ENCODE data around the gene MAN1C1.
"Not testable (repeated sequence)": the region's sequence is repeated elsewhere in the genome, so short reads cannot be mapped to it uniquely, and the experiment has no call there.

MAN1C1 gene

DNA sequence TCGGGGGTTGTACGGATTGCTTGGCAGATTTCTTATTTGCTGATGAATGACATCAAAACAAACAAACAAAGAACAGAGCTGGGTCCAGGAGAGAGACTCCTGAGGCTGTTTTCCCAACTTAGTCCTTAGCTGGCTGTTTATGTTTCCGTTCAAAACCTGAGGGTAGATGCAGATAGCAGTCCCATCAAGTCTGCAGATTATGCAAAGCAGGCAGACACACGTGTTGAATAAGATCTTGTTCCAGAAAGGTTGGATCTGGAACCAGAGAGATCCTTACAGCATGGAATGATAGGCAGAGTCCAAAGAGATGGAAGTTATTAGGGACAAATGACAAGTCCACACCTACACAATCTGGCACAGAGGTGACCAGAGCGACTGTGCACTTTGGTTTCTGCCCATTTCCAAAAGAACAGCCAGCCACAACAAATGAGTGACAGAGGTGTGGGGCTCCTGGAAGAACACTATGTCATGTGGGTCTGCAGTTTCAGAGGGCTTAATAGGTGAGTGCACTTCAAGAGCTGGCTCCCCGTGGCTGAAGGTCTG, 65.5 kb downstream of the MAN1C1 start:
- no peak for DNase-seq

- no peak for DNase-seq
Measured at GRCh38 chr1:25683177-25683576, 66.6 kb downstream of the MAN1C1 start.

GRCh38 chr1:25683731-25684130, 67.1 kb downstream of the MAN1C1 start:
- DNase-seq = no peak

GRCh38 chr1:25684216-25684965, 67.8 kb downstream of the MAN1C1 start:
- no peak for DNase-seq

DNA sequence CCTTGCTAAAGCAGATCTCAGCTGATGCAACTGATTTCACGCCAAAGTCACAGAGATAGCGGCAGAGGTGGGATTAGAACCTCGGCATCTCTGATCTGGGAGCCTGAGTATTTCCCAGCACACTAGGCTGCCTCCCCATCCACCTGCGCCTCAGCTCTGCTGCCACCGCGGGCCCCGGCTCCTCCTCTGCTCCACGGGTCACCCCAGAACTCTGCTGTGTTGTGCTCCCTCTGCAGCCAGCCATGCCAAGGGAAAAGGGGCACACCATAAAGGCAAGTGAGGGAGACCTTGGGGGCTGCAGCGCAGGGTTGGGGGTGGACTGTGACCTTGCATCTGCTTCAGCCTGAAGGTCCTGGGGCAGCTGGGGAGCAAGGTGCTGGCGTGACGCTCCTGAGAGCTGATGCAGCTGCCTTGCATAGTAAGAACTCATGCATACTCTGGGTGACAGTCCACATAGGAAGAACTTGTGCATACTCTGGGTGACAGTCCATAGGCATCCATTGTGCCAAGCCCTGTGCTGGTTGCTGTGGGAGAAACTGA, 68.7 kb downstream of the MAN1C1 start:
- no peak for DNase-seq

DNA sequence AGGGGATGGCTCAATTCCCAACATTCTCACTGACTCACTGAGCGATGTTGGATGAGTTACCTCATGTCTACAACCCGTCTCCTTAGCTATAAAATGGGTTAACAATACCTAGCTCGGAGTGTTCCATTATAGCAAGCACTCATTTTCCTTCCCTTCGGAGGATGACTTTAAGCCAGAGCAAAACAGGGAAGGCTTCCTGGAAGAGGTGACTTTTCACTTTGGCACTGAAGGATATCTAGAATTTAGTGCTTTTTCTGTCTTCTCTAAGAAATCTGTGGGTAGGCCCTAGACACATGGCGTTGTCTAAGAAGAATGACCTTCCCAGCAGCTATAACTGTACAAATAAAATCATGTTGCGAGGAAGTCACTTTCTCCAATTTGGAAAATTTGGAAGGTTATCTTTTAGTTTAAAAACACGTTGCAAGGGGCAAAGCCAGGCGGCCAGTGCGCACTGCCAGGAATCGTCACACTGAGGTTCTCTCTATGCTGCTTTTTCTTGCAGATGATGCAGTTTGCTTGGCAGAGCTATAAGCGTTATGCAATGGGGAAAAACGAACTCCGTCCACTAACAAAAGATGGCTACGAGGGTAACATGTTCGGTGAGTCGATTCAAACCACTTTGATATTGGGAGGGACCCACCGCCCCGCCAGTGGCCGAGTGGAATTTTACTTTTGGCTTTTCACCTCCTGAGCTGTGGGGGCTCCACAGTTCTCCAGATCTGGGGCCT, 69.5 kb downstream of the MAN1C1 start:
- DNase-seq = no peak

- DNase-seq = no peak
Measured at GRCh38 chr1:25687221-25688017, 70.8 kb downstream of the MAN1C1 start.

- DNase-seq = no peak
Measured at GRCh38 chr1:25688390-25689119, 72.0 kb downstream of the MAN1C1 start.

DNA sequence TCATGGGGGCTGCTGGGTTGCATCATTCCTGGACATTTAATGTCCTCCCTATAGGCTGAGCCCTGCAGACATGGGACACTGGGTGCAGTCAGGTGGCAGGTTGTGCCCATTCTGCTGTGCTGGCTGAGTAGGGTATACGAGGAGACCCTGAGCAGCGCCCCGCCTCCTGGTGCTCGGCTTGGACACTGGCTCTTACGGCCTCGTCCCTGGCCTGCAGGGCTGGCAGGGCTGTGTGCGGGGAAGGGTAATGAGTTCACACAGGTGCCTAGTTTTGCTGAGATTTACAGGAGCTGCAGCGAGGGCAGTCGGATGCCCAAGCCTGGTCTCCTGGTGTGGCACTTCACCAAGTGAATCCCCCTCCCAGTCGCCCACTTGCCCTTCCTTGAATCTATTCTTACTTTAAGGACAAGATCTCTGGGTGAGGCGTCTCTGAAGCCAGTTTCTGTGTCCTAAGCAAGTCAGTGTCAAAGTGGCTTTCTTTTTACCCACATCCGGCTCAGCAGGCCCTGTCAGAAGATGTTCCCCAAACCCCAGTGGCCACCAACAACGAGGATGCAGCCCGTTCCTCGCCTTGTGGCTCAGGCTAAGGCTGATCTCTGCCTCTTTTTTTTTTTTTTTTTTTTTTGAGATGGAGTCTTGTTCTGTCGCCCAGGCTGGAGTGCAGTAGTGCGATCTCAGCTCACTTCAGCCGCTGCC, 73.2 kb downstream of the MAN1C1 start:
- no peak for DNase-seq

- no peak for DNase-seq
Measured at GRCh38 chr1:25690396-25690956, 73.9 kb downstream of the MAN1C1 start.

DNA sequence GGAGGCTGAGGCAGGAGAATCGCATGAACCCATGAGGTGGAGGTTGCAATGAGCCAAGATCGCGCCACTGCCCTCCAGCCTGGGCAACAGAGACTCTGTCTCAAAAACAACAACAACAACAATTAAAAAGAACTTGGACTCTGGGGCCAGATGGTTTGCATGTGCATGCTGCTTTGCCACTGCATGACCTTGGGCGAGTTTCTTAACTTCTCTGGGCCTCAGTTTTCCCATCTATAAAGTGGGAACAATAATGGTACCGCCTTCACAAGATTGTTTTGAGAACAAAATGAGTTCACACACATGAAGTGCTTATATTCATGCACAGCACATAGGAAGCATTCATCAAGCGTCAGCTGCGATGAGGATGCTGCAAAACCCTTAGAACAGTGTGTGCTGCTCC, 74.6 kb downstream of the MAN1C1 start:
- no peak for DNase-seq

DNA sequence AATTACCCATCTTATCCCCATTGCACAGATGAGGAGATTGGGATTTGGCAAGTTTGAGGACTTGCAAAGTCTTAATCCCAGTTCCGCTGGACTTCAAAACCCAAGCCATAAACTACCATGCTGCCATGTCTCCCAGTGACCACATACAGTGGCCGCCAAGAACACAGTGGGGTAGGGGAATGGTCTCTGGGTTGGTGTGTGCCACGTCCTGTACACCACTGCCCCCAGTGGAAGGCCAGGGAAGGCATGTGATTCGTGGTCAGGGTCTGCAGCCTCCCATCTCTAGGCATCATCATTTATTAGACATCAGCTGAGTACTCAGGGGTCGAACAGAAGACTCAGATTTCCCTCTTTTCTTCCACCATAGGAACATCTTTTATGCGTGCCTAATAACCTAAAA, 76.0 kb downstream of the MAN1C1 start:
- DNase-seq = no peak

DNA sequence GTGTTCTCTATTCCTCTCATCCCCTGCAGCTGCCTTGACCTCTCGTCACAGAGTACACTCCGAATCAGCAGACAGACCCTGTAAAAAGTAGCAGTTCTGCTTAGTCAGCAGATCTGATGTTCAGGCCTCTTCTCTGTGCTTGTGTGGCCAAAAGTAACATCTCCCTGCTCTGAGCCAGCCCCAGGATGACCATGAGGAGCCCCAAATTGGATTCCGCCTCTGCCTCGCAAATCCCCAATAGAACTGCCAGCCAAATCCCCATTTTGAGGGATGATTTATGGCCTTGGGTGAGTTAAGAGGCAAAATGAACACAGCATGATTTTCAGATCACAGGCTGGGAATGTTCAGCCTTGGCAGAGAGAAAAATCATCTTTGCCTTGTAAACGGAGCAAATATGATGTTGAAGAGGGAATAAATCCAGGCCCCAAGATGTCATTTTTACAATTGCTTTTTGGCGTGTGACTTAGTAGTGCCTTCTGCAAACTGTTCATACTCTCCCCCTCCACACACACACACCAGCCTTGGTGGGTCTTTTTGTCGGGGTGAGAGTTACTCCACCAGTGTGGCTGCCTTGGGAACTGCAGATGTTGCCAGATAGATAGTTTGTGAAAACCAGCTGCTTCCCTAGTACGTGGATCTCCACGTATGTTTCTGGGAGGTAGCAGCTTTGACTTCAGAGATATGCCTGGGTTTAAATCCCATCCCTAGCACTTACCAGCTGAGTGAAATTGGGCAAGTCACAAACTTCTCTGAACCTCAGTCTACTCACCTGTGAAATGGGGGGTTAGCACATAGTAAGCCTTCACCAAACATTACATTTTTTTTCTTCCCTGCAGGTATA, 77.8 kb downstream of the MAN1C1 start:
- no peak for DNase-seq

- peak; percentile 54 to 72 for DNase-seq
Measured at GRCh38 chr1:25695090-25695770, 78.6 kb downstream of the MAN1C1 start.

GRCh38 chr1:25695771-25696311, 79.2 kb downstream of the MAN1C1 start:
- DNase-seq = peak; percentile 35 to 66

DNA sequence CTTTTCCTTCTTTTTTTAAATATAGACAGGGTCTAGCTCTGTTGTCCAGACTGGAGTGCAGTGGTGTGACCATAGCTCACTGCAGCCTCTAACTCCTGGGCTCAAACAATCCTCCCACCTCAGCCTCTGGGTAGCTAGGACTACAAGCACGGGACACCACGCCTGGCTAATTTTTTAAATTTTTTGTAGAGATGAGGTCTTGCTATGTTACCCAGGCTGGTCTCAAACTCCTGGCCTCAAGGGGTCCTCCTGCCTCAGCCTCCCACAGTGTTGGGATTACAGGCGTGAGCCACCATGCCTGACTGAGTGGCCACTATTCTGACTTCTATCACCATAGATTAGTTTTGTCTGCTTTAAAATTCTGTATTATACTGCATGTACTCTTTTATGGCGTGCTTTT, 80.1 kb downstream of the MAN1C1 start:
- not testable (repeated sequence) for DNase-seq

DNA sequence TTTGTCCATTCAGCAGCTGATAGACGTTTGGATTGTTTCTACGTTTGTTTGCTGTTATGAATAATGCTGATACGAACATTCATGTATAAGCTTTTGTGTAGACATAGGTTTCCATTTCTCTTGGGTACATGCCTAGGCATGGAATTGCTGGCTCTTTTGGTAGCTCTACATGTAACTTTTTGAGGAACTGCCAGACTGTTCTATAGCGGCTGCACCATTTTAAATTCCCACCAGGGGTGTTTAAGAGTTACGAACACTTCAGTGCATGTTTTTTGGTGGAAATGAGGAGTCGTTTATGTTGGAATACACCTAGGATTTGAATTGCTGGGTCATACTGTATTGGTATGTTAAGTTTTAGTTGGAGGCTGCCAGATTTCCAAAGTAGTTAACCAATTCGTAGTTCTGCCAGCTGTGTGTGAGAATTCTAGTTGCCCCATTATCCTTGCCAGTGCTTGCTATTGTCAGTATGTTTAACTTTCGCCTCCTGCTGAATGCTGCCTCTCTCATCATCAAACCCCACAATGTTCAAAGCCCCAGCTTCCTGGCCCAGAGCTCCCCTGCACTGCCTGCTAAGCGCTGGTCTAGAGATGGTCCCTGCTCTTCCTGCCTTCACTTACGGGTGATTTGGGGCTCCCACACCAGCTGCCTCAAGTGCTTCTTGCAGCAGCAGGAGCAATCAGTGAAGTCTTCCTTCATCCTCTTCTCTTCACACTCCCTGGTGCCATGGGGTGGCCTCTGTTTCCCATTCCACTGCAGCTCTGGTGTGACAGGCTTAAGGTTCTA, 81.0 kb downstream of the MAN1C1 start:
- DNase-seq = no peak

DNA sequence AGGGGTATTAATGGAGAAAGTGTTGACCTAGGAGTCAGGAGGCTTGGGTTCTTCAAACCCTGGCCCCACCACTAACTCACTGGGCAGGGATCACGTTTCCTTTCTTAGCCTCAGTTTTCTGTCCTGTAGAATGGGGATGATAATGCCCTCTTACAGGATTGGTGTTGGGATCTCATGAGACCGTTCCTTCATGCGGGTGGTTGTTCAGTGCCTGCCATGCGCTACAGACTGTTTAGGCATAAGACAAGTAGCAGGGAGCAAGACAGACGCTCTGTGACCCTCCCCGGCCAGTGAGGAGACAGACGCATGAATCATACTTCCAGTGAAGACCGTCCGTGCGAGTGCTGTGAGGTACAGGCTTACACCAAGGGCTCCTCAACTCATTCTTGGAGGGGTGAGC, 81.7 kb downstream of the MAN1C1 start:
- no peak for DNase-seq

All from inflammatory macrophage (primary cell).